Thoracic aorta (tissue), 2 donors: ENCODE results near the gene NAIF1. TPM values are rescaled to one million over a fixed set of nuclear protein-coding genes. Genes with fewer than 3 reads are reported as not detected.

Source experiments
- ATAC-seq: fragments of 150-250 bp; one replicate; pipeline ENCODE4 v1.8.0; 2017; ENCODE audit warnings: low read depth; ENCODE audit not compliant: insufficient number of reproducible peaks, low FRiP score
- DNase-seq: peaks from one replicate; pipeline ENCODE4 v3.0.0-alpha.2; 2020; ENCODE audit warnings: low spot score
- H3K27ac ChIP-seq, 2 donors: fragments of 200-600 bp; sonication (generic); 1 replicate in 1 of 2; 2 replicates in 1 of 2; pipeline ENCODE4 v1.5.1; 2016; ENCODE audit warnings: mild to moderate bottlenecking in 2 of 2, moderate library complexity in 2 of 2
- H3K27me3 ChIP-seq: fragments of 200-600 bp; sonication (generic); replicated peaks from 2 replicates; pipeline ENCODE4 v1.6.0; 2016; ENCODE audit warnings: mild to moderate bottlenecking; ENCODE audit not compliant: insufficient read depth
- H3K36me3 ChIP-seq: fragments of 200-600 bp; sonication (generic); one replicate; pipeline ENCODE4 v1.5.1; 2016
- H3K4me1 ChIP-seq, 2 donors: fragments of 200-600 bp; sonication (generic); 1 replicate in 1 of 2; 2 replicates in 1 of 2; pipeline versions ENCODE4 v1.5.1 to v1.6.0; 2016; ENCODE audit warnings: low read depth in 2 of 2, mild to moderate bottlenecking in 1 of 2; ENCODE audit not compliant: control insufficient read depth in 1 of 2
- H3K4me3 ChIP-seq: fragments of 200-600 bp; sonication (generic); 2 replicates; pipeline ENCODE4 v1.5.1; 2016; ENCODE audit warnings: mild to moderate bottlenecking
- H3K9me3 ChIP-seq: fragments of 200-600 bp; sonication (generic); 2 replicates; pipeline ENCODE4 v1.5.1; 2016
- CTCF ChIP-seq: fragments of 200-600 bp; sonication (generic); IDR thresholded peaks from one replicate; pipeline ENCODE4 v1.5.1; 2019; ENCODE audit warnings: antibody characterized with exemption
- total RNA-seq, 2 donors: library from RNA; depleted of rRNA; stranded (reverse); fragments of >200 nt; gene quantifications; one replicate each; pipeline versions ENCODE4 v1.1.0 to v1.2.3, GENCODE V29; 2016

The NAIF1 gene
- total RNA-seq, 2 donors from 2014 or later = 11.8 to 21.0 TPM

GRCh38 chr9:128059365-128059983 is 7.6 kb downstream of the NAIF1 start:
- H3K9me3 ChIP-seq = no peaks in the 10 kb centered on the region
- H3K4me3 ChIP-seq = no peak overlapping the region
- TF ChIP-seq CTCF = no peak
- DNase-seq (no peak), ATAC-seq (no peak)
- H3K27ac ChIP-seq = no peak overlapping the region
- H3K4me1 ChIP-seq = peaks cover 10 to 14% of the 10 kb centered on the region in 2 donors
- H3K36me3 ChIP-seq = peaks cover 6% of the 10 kb centered on the region
- H3K27me3 ChIP-seq = no peaks in the 10 kb centered on the region

- Histone ChIP-seq H3K9me3 (no peaks in the 10 kb centered on the region), H3K27me3 (no peaks in the 10 kb centered on the region), H3K27ac (no peak overlapping the region), H3K36me3 (peaks cover 5% of the 10 kb centered on the region), H3K4me1 (peaks cover 10 to 14% of the 10 kb centered on the region in 2 donors), H3K4me3 (no peak overlapping the region)
- ATAC-seq = no peak
- no peak for DNase-seq
- no peak for TF ChIP-seq CTCF
These were observed 9.3 kb downstream of the NAIF1 start for GRCh38 chr9:128057724-128058409.

GRCh38 chr9:128056887-128057723 is 10.0 kb downstream of the NAIF1 start:
- DNase-seq (no peak), ATAC-seq (no peak)
- Histone ChIP-seq H3K36me3 (no peaks in the 10 kb centered on the region), H3K27ac (no peak overlapping the region), H3K4me1 (peaks cover 10 to 14% of the 10 kb centered on the region in 2 donors), H3K4me3 (no peak overlapping the region), H3K27me3 (no peaks in the 10 kb centered on the region), H3K9me3 (no peaks in the 10 kb centered on the region)
- TF ChIP-seq CTCF = no peak

GRCh38 chr9:128056086-128056485 is 11.0 kb downstream of the NAIF1 start:
- H3K27me3 ChIP-seq = no peaks in the 10 kb centered on the region
- H3K36me3 ChIP-seq = no peaks in the 10 kb centered on the region
- TF ChIP-seq CTCF = no peak
- ATAC-seq (no peak), DNase-seq (no peak)
- H3K4me1 ChIP-seq = peaks cover 10 to 14% of the 10 kb centered on the region in 2 donors
- H3K9me3 ChIP-seq = no peaks in the 10 kb centered on the region
- H3K27ac ChIP-seq = peak overlapping the region; percentile 27 to 49
- H3K4me3 ChIP-seq = no peak overlapping the region
